Endometrium (tissue), 2 donors: ENCODE measurements around the gene PCP2.

Experiments
- FAIRE-seq: peaks from 2 replicates; lab custom pipeline; 2012; peaks lifted over from hg19 to GRCh38; lab: Jason Lieb, UNC
- donor health status: control.
- donor health status: control.

The PCP2 gene

DNA sequence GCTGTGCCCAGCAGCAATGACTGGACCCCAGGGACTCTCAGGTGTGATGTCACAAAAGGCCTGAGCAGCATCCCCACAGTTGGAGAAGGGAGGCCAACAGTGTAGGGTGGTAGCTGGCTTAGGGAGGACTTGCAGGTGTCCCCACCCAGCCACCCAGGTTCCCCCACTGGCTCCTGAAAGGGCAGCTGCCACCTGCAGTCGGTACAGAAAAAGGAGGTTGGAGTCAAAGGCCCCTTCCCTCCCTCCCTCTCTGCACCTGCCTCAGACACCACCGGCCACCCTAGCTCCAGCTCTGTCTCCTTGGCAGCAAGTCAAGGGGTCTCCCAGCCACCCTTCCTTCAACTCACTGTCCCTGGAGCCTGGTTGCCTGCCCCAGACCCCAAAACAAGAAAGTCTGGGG is at the start of gene PCP2:
TSS of gene PCP2 (minus strand) at position 22 of the 400 bp plus-strand sequence. CDS start 262 bp downstream, outside the sequence.
- no peak for FAIRE-seq

DNA sequence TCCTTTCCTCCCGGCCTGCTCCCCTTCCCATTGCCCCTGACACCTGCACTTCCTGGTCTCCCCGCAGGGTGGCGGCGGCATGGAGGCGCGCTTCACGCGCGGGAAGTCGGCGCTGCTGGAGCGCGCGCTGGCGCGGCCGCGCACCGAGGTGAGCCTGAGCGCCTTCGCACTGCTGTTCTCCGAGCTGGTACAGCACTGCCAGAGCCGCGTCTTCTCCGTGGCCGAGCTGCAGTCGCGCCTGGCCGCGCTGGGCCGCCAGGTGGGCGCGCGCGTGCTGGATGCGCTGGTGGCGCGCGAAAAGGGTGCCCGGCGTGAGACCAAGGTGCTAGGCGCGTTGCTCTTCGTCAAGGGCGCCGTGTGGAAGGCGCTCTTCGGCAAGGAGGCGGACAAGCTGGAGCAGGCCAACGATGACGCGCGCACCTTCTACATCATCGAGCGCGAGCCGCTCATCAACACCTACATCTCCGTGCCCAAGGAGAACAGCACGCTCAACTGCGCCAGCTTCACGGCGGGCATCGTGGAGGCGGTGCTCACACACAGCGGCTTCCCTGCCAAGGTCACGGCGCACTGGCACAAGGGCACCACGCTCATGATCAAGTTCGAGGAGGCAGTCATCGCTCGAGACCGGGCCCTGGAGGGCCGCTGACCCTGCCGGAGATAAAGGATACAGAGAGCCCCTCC is 48.8 kb upstream of the PCP2 start:
- FAIRE-seq: no peak

DNA sequence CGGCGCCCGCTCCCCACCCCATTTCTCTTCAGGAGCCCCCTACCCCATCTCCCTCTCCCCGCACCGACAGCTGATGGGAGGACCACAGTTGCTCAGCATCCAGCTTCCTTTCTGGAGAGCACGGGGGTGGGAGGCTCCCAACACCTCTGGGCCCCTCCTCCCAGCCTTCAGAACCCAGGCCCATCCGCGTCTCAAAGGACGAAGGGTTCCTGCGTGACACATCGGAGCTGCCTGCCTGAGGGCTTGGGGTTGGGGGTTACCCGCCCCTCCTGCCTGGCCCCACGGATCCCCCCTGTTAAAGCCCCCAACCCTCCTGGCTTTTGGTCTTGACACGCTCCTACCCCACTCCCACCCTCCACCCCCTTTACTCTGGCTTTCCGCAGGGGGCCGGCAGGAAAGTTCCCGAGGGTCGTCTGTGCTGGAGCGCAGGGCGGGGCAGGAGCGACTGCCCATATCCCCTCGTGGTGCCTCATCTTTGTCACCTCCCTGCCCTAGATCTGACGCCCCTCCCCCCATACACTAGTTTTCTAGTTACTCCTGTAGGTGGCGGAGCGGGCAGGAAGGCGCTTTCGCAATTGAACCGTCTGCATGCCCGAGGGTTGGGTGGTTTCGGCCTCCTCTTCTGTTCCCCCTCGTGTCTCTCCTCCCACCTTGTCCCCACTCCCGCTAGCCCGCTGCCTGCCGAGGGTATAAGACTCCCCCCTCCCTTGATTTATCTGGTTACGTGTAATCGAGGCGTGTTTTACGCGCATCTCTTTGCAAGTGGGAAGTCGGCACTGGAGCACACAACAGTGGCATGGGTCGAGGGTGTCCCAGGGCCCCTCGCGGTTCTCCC is 48.0 kb upstream of the PCP2 start:
- FAIRE-seq: no peak

DNA sequence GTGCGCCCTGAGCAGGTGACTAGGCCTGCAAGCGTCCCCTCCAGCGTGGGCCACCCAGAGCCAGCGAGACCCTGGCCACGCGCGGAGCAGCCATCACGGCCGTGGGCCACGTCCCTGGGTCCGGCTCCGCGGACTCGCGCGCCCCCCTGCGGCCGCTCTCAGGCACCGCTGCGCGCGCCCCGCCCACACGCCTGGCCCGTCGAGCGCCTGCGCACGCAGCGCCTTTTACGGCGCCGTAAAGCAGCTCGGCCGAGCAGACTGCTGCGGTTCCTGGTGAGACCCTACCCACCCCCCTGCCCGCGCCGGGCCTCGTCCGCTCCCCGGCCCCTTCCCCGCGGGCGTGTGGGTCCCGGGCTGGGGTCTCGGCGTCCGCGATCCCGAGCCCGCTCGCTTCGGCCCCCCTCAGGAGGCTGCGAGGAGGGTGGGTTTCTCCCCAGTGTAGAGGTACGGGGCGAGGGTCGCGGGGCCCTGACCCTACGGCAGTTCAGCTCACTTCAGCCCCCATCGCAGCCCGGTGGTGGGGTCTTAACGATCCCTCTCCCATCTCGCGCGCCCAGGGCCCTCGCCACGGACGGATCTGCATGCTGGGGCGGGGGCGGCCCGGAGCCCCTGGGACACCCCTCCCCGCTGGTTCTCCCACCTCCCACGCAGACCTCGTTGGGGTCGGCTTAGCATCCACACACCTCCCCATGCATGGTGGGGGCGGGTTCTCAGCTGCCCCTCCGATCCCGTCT is 47.3 kb upstream of the PCP2 start, which contains the start of gene TRAPPC5:
TSS of gene TRAPPC5 (plus strand) at position 228 of the 734 bp plus-strand sequence. CDS start 1,421 bp downstream, outside the sequence.
- FAIRE-seq: no peak

DNA sequence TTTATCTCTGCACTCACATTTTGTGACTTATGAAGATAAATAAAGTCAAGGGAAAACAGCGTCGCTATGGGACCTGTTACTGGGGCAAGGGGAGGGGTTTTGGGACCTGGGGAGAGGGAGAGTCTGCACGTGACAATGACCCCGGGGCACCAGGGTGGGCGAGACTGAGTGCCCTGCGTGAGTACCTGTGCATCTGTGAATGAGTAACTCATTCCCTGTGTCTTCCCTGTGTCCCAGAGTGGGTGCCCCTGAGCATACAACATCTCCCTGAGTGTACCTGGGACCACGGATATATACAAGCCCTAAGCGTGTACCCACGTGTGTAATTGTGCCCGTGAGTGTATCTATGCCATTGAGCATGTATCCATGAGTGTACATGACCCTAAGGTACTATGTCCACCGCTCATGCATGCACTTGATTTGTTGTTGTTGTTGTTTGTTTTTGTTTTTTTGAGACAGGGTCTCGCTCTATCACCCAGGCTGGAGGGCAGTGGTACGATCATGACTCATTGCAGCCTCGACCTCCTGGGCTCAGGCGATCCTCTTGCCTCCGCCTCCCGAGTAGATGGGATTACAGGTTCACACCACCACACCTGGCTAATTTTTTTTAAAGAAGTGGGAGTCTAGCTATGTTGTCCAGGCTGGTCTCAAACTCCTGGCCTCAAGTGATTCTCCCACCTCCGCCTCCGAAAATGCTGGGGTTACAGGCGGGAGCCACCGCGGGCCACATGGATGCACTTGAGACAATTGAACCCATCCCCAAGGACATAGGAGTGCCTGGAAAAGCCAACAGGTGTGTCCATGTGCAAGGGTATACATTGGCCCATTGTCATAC is 46.5 kb upstream of the PCP2 start:
- no peak for FAIRE-seq

DNA sequence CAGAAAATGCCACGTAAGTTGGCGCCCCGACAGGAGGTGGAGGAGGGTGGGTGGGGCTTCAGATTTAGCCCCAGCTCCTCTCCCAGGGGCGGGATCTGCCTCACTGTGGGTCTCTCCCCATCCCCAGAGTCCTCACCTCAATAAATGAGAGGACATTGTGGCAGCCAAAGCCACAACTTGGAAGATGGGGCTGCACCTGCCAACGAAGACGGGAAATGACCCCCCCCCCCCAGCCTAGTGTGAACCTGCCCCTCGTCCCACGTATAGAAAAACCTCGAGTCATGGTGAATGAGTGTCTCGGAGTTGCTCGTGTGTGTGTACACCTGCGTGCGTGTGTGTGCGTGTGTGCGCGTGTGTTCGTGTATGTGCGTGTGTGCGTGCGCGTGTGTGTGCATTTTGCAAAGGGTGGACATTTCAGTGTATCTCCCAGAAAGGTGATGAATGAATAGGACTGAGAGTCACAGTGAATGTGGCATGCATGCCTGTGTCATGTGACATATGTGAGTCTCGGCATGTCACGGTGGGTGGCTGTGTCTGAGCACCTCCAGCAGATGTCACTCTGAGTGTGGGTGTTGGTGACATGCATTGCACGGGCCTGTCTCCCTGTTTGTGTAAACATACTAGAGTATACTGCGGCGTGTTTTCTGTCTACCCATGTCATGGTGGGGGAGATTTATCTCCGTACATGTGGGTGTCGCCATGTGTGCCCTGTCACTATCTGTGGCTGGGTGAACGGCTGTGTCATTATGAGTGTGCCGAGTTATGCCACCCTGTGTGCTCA is 45.6 kb upstream of the PCP2 start:
- no peak for FAIRE-seq

DNA sequence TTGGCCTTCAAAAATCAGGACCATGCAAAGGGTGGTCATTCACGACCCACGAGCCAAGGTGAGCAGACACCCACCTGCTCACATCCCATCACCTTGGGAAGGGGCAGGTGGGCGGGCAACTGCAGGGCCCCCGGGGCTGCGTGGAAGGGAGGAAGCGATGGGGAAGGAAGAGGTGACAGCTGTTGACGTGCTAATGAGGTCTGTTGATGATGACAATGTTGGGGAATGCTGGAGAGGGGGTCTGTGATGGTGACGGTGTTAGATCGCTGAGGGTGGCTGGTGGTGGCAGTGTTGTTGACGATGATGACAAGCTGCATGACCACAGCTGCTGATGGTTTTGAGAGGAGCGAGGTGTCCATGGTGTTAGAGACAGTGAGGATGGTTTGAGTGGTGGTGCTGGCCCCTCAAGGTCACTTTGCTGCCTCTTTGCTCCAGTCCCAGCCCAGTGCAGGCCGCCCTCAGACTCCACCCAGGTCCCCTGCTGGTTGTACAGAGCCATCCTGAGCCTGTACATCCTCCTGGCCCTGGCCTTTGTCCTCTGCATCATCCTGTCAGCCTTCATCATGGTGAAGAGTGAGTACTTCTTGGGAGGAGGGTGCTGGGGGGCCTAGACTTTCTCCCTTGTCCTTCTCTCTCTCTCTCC is 44.3 kb upstream of the PCP2 start:
- FAIRE-seq: no peak

DNA sequence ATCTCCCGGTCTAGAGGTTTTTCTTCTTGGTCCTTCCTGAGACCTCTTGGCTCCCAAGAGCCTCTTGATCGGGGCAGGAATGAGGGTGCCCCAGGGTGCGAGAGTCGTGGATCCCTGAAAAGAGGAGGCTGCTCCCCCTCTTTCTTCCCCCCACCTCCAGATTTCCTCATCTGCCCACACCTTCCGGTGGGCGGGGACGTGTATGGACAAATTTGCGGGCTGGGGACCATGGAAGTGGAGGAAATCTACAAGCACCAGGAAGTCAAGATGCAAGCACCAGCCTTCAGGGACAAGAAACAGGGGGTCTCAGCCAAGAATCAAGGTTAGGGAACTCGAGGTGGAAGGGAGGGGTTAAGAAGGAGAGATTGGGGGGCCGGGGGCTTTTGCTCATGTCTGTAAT is 43.3 kb upstream of the PCP2 start, which contains the start of gene MCEMP1:
TSS of gene MCEMP1 (plus strand) at position 237 of the 400 bp plus-strand sequence. CDS start at position 268, 31 bp downstream.
- FAIRE-seq: no peak

DNA sequence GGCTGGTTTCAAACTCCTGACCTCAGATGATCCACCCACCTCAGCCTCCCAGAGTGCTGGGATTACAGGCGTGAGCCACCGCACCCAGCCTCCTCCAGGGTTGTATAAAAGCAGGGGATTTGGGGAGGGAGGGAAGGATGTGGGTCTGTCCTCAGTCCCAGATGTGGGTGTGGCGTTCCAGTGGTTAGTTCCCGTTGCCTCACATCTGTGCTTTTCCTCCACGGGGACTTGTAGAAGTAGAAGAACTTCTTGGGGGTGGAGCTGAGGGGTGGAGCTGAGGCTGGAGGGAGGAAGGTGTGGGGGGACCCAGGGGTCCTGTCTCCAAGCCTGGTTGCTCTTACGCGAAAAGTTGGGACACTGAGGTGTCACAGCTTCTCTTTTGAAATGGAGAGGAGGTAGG is 42.9 kb upstream of the PCP2 start:
- no peak for FAIRE-seq

DNA sequence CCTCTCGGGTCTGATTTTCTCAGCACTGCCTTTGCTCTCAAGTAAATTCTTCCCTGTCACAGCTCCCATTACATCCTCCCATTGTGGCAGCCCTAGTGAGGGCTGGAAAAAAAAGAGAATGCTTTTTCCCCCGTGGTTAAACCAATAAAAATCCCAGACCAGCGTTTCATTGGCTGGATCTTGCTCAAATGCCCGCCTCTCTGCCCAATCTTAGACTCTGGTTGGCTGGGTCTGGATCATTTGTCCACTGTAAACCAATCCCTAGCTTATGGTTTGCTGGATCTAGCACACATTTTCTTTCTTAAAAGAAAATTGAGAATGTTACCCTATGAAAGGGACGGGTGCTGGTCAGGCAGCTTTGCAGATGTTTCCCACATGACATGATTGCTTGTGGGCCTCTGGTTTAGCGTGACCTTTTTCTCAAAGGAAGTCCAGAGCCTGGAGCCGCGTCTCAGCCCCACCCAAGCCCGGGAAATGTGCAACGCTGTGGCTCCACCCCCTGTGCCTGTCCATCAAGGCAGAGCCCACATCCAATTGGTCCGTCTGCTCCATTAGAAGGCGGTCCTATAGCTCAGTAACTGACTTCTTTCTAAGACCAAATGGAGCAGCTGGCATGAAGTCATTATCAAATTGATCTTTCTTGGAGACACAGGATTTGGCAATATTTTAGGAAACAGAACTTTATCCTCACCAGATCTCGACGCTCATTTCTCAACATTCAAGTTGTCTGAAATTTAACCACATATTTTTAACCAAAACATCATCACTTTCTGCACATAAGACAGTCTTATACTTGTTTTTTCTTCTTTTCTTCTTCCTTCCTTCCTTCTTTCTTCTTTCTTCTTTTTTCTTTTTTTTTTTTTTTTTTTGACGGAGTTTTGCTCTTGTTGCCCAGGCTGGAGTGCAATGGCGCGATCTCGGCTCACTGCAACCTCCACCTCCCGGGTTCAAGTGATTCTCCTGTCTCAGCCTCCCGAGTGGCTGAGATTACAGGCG is 40.8 kb upstream of the PCP2 start:
- FAIRE-seq: no peak

DNA sequence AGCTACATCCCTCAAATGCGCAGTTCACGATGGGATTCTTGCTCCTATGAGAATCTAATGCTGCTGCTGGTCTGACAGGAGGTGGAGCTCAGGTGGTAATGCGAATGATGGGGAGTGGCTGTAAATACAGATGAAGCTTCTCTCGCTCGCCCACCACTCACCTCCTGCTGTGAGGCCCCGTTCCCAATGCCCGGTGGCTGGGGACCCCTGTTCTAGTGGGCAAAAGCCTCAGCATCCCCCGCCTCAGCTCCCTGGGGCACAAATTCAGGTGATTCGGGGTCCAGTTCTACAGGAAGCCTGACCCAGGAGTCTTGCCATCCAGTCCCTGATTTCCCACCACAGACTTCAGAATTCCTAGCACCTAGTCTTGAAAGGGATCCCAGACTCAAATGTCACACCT is 39.0 kb upstream of the PCP2 start:
- no peak for FAIRE-seq

DNA sequence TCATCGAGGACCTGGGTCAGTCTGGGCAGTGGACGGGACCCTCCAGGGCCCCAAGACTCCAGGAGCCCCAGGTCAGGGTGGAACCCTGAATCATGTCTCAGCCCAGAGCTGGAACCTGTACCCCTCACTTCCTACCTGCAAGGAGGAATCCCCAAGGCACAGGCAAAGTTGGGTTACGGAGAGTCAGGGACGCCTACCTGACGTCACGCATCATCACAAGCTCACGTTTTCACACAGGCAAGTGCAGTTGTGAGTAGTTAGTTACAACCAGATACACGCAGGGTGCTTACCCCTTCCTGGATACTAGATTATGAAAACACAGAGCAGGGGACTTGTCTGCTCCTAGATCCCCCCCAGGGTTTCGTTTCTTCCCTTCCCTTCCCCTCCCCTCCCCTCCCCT is 37.3 kb upstream of the PCP2 start:
- no peak for FAIRE-seq

DNA sequence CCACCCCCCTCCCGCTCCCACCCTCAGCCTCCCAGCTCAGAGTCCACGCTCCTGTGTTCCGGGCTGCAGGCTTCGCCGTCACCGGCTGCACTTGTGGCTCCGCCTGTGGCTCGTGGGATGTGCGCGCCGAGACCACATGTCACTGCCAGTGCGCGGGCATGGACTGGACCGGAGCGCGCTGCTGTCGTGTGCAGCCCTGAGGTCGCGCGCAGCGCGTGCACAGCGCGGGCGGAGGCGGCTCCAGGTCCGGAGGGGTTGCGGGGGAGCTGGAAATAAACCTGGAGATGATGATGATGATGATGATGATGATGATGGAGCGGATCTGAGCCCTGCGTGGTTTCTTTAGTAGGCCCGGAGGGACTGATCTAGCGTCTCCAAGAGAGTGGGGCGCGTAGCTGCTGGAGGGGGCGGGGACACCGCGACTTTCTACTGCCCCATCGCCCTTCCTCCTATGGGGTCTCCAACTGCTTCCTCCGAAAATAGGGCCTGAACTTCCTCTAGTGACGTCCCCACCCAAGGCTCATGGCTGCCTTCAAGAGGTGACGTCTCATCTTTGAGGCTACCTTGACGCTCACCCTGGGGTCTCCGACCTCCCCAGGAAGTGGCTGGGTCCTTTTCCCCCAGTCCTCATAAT is 36.7 kb upstream of the PCP2 start:
- no peak for FAIRE-seq

DNA sequence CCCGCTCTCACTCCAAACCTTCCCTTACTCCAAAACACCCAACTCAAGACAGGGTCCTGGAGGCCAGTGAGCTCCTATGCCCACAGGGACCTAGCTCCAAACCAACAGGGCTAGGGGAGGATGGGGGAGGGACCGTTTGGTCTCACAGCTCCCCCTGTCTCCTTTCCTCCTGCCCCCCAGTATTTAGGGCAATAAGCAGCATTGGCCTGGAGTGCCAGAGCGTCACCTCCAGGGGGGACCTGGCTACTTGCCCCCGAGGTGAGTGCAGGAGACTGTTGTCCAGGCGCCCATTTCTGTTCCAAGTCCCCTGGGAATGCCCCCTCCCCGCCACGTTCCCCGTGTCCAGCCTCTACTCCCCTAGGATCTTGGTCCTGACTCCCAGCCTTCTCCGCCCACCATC is 36.1 kb upstream of the PCP2 start:
- FAIRE-seq: no peak

DNA sequence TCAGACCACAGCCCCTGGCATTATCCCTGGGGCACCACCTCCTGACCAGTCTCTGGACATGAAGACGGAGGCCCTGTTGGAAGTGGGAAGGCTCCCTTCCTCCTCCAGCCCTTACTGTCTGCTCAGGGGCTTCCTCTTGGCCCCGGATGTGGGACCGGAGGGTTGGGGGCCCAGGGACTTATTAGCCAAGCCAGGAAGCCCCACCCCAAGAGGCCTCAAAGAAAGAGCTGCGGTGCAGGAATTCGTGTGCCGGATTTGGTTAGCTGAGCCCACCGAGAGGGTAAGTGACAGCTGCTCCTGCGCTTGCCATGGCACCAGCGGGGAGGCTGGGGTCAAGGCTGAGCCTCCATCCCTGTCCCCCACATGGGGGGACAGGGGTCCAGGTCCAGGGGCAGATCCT is 35.3 kb upstream of the PCP2 start, which contains the start of gene RETN:
TSS of gene RETN (plus strand) at position 208 of the 400 bp plus-strand sequence. CDS start 278 bp downstream, outside the sequence.
- no peak for FAIRE-seq

DNA sequence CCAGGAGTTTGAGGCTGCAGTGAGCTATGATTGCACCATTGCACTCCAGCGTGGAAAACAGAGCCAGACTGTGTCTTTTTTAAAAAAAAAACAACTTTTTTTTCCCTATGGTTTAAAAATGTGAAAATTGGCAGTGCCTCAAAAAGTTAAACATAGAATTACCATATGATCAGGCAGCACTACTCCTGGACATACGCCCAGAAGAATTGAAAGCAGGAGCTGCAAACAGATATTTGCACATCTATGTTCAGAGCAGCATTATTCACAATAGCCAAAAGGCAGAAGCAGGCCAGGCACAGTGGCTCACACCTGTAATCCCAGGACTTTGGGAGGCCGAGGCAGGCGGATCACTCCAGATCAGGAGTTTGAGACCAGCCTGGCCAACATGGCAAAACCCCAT is 31.6 kb upstream of the PCP2 start:
- FAIRE-seq: no peak

DNA sequence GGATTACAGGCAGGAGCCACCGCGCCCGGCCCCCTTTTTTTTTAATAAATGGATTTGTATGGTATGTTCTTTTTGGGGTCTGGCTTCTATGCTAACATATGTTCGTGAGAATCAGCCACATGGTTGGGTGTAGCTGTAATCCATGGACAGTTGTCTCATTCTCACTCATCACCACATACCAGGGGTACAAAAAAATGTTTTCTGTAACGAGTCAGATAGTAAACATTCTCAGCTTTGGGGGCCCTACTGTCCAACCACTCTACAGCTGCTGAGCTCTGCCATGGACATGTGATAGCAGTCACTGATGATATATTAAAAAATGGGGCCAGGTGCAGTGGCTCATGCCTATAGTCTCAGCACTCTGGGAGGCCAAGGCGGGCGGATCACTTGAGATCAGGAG is 30.2 kb upstream of the PCP2 start:
- no peak for FAIRE-seq

DNA sequence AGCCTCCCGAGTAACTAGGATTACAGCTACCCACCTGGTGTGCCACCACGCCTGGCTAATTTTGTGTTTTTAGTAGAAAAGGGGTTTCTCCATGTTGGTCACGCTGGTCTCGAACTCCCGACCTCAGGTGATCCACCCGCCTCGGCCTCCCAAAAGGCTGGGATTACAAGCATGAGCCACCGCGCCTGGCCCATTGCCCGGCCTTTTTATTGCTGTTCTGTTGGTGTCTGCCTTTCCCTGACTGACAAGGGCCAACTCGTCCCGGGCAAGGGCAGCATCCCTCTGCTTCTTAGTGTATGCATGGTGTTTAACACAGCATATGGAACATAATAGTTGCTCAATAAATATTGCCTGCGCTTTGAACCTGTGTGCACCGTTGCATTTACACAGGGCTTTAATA is 29.1 kb upstream of the PCP2 start:
- no peak for FAIRE-seq
